AG10803 (cell line): ENCODE results near the gene RHOD.

Experiments
- DNase-seq: peaks from one replicate; pipeline ENCODE4 v3.0.0; 2010; ENCODE audit warnings: low read depth
- H3K4me3 ChIP-seq: 2 replicates; pipeline ENCODE4 v1.5.1; 2011; ENCODE audit warnings: mild to moderate bottlenecking, low read length, control low read depth
- CTCF ChIP-seq: conservative IDR thresholded peaks from 2 replicates; pipeline ENCODE4 v1.5.1; 2011; ENCODE audit warnings: mild to moderate bottlenecking, low read length, control low read depth, inconsistent platforms

Gene RHOD

GRCh38 chr11:67116758-67117105 is 60.1 kb downstream of the RHOD start:
- TF ChIP-seq CTCF: no peak
- DNase-seq: no peak
- no peak overlapping the region for H3K4me3 ChIP-seq

- no peak overlapping the region for H3K4me3 ChIP-seq
- DNase-seq: no peak
- TF ChIP-seq CTCF: no peak
Measured at GRCh38 chr11:67117176-67117575, 60.5 kb downstream of the RHOD start.

- no peak overlapping the region for H3K4me3 ChIP-seq
- peak; percentile 23 for DNase-seq
- no peak for TF ChIP-seq CTCF
Measured at GRCh38 chr11:67117672-67118180, 61.1 kb downstream of the RHOD start.

GRCh38 chr11:67118181-67118766 is 61.6 kb downstream of the RHOD start:
- peak overlapping the region; percentile 45 for H3K4me3 ChIP-seq
- peak; percentile 27 for DNase-seq
- TF ChIP-seq CTCF: no peak

GRCh38 chr11:67118801-67119584 is 62.3 kb downstream of the RHOD start, which contains the start of gene KDM2A:
TSS of gene KDM2A (plus strand) at chr11:67119263. CDS start at chr11:67121317, 2,054 bp downstream.
- no peak for TF ChIP-seq CTCF
- H3K4me3 ChIP-seq: peak within 1 kb of the TSS; percentile 96
- DNase-seq: peak; percentile 99

GRCh38 chr11:67119585-67120391 is 63.1 kb downstream of the RHOD start:
- no peak for TF ChIP-seq CTCF
- DNase-seq: no peak
- H3K4me3 ChIP-seq: peak overlapping the region; percentile 96
